Adipose tissue (tissue), 3 donors: ENCODE measurements around the gene SF3B2. TPM values are rescaled to one million over a fixed set of nuclear protein-coding genes. Genes with fewer than 3 reads are reported as not detected.
"Not testable (repeated sequence)": the region's sequence is repeated elsewhere in the genome, so short reads cannot be mapped to it uniquely, and the experiment has no call there.

Experiments
- H3K27ac ChIP-seq: one replicate; pipeline ENCODE4 v1.5.1; 2013; ENCODE audit warnings: low read depth, low read length
- WGBS, 3 donors: extraction: QIAGEN DNeasy Blood & Tissue Kit; methylation state at CpG; one replicate each; pipeline ENCODE4 v1.1.7; 2013; 5-methylcytosine and 5-hydroxymethylcytosine counted together
- polyA plus RNA-seq, 3 donors: library from polyadenylated mRNA; stranded (reverse); fragments of 200-250 nt; gene quantifications; one replicate each; pipeline ENCODE4 v1.2.3, GENCODE V29; 2013
- donor health status: healthy with polysubstance abuse.
- donor health status: Bipolar disorder and iron deficiency.
- donor health status: healthy.

The SF3B2 gene, protein sequence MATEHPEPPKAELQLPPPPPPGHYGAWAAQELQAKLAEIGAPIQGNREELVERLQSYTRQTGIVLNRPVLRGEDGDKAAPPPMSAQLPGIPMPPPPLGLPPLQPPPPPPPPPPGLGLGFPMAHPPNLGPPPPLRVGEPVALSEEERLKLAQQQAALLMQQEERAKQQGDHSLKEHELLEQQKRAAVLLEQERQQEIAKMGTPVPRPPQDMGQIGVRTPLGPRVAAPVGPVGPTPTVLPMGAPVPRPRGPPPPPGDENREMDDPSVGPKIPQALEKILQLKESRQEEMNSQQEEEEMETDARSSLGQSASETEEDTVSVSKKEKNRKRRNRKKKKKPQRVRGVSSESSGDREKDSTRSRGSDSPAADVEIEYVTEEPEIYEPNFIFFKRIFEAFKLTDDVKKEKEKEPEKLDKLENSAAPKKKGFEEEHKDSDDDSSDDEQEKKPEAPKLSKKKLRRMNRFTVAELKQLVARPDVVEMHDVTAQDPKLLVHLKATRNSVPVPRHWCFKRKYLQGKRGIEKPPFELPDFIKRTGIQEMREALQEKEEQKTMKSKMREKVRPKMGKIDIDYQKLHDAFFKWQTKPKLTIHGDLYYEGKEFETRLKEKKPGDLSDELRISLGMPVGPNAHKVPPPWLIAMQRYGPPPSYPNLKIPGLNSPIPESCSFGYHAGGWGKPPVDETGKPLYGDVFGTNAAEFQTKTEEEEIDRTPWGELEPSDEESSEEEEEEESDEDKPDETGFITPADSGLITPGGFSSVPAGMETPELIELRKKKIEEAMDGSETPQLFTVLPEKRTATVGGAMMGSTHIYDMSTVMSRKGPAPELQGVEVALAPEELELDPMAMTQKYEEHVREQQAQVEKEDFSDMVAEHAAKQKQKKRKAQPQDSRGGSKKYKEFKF
- polyA plus RNA-seq, result 100 to 1,000 TPM in 1 of 3 donors, 10 to 100 TPM in 2; 95.6 to 110 (median 98.5) TPM

DNA sequence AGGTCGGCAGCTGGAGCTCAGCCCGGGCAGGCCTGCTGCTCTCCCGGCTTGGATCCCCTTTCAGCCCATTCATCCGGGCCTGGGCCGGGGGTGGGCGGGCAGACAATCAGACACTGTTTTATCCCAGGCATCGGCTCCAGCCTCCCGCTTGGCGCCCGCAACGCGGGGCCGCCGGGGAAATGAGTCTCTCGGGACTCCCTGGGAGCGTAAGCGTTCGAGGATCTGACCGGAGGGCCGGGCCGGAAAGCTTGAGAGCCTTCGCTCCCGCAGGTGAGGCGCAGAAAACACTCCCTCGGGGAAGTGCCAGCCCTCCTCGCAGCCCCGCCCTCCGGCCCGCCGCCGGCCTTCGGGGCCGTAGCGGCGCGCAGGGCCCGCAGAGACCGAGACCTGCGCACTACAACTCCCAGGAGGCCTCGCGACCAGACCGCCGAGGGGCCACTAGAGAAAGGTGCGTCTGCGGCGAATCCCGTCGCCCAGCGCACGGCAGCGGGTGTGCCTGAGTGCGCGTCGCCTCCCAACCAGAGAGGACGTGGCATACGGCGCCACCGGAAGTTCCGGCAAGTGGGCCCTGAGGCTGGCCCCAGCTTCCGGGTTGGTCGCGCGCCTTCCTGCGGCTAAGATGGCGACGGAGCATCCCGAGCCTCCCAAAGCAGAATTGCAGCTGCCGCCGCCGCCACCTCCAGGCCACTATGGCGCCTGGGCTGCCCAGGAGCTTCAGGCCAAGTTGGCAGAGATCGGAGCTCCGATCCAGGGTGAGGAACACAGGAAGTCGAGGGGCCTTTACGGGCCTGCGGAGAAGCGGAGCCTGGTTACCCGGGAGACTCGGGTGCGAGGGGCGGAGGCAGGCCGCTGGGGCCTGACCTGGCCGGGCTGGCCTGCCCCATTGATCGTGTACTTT lies at the start of gene SF3B2:
Gene SF3B2 (plus strand): TSS at position 599 of the 898 bp plus-strand sequence. CDS start 21 bp downstream, at position 620.
- H3K27ac ChIP-seq, result no peak within 1 kb of the TSS
- WGBS, 3 donors, result 0% methylated on average over 82 to 84 of the region's 84 CpGs

DNA sequence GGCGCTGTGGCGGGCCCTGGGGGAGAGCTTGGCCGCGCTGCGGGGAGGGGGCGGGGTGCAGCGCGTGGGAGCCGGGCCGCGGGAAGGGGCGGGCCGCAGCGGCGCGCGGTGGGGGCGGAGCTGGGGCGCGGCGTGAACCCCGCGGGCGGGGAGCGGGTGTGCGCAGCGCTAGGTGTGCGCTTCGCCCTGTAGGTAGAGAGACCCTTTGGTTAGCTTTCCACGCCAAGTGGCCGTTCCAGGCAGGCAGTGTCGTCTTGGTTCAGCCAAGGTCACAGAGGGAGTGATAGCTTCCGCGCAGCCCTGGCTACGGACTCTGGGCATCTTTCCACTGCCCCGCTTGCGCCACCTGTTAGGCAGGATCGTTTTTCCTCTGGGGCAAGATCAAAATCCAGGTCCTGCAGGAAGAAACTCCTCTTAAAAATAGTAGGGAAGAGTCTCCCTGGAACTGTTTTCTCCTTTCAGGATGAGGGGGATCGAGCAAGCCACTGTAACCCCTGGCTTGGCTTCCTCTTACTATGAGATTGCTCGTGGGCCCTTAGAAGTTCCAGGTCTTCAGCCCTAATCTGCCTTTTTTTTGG lies 49.4 kb upstream of the SF3B2 start:
- H3K27ac ChIP-seq, result no peak overlapping the region
- WGBS, 3 donors, result 0 to 1% (median 0%) methylated on average over 28 to 40 of the region's 40 CpGs

DNA sequence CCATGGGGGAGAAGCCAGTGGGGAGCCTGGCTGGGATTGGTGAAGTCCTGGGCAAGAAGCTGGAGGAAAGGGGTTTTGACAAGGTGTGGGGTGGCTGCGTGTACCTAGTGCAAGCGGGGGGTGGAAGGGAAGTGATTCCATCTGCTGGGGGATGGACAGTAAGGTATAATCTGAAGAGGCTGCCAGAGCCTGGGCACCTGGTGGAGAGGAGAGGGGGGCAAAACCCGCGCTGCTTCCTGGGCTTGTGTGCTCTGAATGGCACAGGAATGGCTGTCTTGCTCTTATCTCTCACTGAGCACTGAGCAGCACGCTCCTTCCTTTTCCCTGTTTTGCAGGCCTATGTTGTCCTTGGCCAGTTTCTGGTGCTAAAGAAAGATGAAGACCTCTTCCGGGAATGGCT lies 48.9 kb upstream of the SF3B2 start:
- WGBS, 3 donors, result 63 to 72% (median 66%) methylated on average over 6 of the region's 6 CpGs
- no peak overlapping the region for H3K27ac ChIP-seq

DNA sequence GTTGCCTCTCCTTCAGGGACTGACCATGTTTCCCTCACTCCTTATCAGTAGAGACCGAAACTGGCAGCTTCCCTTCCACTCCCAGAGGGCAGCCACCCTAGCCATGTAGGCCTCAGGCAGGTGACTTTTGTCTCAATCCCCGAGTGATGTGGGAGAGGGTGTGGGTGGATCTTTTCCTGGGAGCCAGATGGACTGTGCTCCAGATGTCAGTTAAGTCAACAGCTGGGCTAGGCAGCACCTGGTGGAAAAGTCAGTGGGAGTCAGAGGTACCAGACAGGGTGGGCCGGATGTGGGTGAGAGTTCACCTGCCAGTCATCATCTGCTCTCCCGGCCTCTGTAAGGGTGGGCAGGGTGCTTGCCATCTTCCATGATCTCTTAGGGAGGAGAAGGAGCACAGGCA lies 48.0 kb upstream of the SF3B2 start:
- H3K27ac ChIP-seq, result no peak overlapping the region
- 70 to 89% (median 85%) methylated on average over 4 of the region's 4 CpGs for WGBS, 3 donors

DNA sequence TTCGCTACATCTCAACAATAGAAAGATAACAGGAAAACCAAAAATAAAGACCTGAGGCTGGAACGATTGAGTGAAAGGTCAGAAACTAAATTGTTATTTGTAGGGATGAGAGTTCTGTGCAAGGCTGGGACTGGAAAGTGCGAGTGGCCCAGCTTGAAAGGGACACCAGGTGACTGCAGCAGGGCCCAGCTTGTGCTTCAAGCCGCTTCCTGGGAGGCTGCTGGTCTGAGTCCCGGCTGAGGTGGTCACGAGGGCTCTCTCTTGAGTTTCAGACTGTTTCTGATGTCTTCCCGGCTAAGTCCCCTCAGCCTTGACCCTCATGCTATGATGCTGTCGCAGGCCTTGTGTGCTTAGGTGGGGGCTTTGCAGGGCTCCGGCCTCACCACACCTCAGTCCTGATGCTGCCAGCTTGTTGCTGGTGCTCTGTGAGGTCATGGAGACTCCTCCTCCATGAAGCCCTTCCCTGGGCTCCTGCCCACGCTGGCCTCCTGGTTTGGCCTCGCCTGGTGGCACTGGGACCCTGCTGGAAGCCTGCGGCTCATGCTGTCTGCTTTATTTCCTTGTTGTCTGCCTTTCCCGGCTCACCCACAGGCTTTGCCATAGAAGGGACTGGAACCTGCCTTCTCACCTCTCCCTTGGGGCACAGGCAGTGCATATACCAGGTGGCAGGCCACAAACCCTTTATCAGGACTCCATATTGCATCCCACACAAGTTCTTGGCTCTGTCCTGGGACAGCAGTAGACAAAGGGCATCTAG lies 45.9 kb upstream of the SF3B2 start:
- 87 to 91% (median 87%) methylated on average over 13 of the region's 13 CpGs for WGBS, 3 donors
- no peak overlapping the region for H3K27ac ChIP-seq

DNA sequence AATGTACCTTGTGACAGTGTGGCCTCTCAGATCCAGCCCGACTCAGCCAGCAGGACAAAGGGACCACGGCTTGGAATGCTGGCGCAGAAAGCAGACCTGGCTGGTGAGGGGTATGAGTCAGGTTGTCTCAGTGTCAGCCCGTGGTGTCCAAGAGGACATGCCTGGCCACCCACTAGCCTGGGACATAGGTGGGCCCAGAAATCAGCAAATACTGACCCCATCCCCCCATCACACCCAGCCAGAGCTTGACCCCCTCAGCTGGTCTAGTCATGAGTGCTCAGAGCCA lies 45.3 kb upstream of the SF3B2 start:
- WGBS, 3 donors, result 73 to 83% (median 83%) methylated on average over 4 of the region's 4 CpGs
- no peak overlapping the region for H3K27ac ChIP-seq

DNA sequence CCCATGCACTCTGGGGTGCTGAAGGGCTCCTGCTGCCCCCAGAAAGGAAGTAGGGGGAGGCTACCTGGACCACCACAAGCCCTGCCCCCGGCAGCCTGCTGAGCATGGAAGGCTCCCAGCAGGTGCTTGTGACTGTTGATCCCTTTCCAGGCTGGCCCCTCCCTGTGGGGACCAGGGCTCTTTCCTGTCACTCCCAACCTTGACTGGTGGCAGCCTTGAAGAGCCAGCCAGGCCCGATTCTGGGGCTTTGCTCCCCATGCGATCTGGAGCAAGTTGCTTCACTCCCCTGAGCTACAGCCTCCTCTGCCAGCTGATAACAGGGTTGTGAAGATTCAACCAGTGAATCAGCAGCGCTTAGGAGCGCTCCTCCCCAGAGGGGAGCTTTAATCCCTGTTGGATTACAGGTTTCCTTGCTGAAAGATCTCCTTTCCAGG lies 44.9 kb upstream of the SF3B2 start:
- WGBS, 3 donors, result 31 to 69% (median 64%) methylated on average over 5 of the region's 5 CpGs
- no peak overlapping the region for H3K27ac ChIP-seq

DNA sequence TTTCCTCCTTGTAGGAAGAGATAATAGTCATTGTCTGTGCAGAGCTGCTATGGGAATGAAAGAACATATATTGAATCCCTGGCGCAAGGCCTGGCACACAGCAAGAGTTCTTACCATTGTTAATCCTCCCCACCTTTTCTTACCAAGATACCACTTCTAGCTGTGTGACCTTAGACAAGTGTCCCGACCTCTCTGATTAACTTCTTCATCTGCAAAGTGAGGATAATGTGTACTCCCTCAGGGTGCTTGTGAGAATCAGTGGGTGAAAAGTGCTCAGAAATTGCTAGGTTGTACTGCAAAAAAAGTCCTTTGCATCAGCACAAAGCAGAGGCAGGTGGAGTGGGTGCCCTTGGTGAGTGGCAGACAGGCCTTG lies 44.1 kb upstream of the SF3B2 start:
- 59 to 89% (median 89%) methylated on average over 2 of the region's 2 CpGs for WGBS, 3 donors
- H3K27ac ChIP-seq, result no peak overlapping the region

DNA sequence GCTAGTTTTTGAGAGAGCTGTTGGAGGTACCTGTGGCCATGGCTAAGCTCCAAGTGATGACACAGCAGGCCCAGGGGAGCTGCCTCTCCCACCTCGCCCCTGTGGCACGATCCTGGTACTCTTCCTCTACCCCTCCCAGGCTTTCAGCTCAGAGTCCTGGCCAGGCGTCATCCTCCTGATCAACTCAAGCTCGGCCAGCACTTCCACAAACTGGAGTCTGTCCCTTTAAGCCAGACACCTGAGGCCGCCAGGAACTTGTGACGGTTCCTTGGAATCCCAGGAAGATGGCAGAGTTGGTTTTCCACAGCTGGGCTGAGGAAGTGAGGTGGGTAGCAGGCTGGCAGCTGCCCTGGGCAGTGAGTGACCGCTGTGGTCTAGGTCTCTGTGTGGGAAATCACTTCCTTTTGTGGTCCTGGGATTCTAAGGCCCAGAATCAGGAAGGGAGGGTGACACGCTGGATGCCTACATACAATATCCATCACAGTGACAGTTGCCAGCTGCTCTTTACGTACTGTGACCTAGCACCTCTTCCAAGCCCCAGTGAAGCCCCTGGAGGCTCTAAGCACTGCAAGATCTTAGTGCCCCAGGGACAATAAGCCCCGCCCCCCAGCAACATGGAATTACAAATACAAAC lies 43.6 kb upstream of the SF3B2 start:
- WGBS, 3 donors, result 46 to 66% (median 54%) methylated on average over 9 to 10 of the region's 10 CpGs
- H3K27ac ChIP-seq, result no peak overlapping the region

DNA sequence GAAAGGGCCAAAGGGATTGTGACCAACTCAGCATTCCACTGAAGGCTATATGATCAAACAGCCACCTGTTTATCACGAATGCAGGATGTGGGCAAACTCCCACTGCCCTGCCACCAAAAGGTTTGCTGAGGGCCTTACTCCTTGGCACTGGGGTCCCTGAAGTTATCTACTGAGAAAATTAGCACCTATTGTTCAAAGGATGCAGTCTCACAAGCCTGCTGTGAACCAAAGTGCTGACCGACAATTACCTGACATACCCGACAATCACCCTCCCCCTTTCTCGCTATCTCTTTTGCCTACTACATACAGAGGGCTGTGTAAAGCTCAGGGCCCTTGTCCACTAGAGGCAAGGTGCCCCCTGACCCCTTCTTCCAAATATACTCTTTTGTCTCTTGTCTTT lies 42.1 kb upstream of the SF3B2 start:
- H3K27ac ChIP-seq, result not testable (repeated sequence)
- WGBS, 3 donors, result 67 to 76% (median 70%) methylated on average over 4 of the region's 4 CpGs

DNA sequence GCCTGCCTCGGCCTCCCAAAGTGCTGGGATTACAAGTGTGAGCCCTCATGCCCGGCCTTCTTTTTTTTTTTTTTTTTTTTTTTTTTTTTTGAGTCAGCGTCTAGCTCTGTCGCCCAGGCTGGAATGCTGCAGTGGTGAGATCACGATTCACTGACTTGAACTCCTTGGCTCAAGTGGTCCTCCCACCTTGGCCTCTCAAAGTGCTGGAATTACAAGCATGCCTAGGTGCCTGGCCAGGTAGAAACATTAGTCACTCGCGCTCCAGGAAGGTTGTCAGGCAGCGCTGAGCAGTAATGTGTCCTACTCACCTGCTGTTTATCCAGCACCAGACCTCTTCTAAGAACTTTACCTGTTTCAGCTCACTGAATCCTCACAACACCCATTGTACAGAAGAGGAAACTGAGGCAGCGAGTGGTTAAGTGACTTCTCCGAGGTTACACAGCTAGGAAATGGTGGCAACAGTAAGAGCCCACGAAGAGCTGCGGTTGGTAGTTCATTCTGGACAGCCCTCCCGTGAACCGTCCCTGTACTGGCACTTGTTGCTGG lies 40.9 kb upstream of the SF3B2 start:
- H3K27ac ChIP-seq, result no peak overlapping the region
- WGBS, 3 donors, result 33 to 54% (median 54%) methylated on average over 13 to 14 of the region's 14 CpGs

DNA sequence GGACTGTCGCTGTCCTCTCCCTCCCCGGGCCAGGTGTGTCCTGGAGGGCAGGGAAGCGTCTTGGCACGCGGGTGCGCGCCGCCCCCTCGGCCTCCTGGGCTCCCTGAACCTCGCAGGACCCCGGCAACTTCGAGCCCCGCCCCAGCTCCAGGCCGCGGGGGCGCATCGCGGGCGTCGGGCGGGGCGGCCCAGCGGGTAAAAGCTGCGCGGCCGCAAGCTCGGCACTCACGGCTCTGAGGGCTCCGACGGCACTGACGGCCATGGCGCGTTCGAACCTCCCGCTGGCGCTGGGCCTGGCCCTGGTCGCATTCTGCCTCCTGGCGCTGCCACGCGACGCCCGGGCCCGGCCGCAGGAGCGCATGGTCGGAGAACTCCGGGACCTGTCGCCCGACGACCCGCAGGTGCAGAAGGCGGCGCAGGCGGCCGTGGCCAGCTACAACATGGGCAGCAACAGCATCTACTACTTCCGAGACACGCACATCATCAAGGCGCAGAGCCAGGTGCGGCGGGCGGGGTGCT lies 40.3 kb upstream of the SF3B2 start, which contains the start of gene CST6:
Gene CST6 (plus strand): TSS at position 224 of the 519 bp plus-strand sequence. CDS start 37 bp downstream, at position 261.
- no peak within 1 kb of the TSS for H3K27ac ChIP-seq
- 6 to 8% (median 7%) methylated on average over 45 to 61 of the region's 61 CpGs for WGBS, 3 donors

DNA sequence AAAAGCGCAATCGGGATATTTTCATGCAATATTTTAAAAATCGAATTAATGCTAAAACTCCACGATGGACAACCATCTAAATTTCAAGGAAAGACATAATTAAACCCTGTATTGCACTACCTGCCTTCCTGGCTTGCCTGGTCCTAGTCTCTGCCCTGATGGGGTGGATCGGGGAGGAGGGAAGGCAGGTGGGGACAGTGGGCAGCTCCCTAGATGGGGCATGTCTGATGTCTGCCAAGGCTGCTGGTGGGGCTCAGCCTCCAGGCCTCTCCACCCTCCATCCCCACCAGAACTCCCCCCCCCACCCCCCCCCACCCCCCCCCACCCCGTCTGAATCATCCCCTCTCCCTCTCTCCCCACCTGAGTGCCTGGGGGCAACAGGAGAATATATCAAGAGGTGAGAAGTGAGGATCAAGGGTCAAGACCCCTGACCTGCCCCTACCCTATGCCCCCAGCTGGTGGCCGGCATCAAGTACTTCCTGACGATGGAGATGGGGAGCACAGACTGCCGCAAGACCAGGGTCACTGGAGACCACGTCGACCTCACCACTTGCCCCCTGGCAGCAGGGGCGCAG lies 39.7 kb upstream of the SF3B2 start:
- no peak overlapping the region for H3K27ac ChIP-seq
- 55 to 63% (median 56%) methylated on average over 11 of the region's 12 CpGs for WGBS, 3 donors

DNA sequence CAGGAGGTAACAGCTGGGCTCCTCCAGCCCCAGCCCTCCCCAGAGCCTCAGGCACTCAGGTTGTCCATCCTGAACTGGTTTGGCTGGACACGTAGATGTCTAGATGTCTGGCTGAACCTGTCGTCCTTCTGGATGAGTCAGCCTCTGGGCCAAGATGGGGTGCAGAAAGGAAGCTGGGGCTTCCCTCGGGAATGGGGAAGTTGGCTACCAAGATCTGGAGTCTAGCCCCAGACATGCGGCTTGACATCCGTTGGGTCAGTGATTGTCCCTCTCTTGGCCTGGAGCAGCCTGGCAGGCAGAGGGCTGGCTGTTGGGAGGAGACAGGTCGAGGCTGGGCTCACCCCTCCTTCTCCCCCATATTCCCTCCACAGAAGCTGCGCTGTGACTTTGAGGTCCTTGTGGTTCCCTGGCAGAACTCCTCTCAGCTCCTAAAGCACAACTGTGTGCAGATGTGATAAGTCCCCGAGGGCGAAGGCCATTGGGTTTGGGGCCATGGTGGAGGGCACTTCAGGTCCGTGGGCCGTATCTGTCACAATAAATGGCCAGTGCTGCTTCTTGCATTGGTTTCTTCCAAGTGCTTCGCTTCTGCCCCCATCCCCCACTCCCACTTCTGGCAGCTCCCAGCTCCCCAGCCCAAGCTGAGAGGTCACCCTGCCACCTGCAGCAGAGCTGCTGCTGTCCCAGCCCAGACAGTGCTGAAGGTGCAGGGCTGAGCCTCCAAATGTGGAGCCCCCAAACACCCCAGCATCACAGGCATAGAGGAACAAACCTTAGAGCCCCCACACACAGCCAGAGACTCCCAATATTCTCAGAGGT lies 39.0 kb upstream of the SF3B2 start:
- H3K27ac ChIP-seq, result no peak overlapping the region
- 41 to 51% (median 49%) methylated on average over 12 of the region's 12 CpGs for WGBS, 3 donors

DNA sequence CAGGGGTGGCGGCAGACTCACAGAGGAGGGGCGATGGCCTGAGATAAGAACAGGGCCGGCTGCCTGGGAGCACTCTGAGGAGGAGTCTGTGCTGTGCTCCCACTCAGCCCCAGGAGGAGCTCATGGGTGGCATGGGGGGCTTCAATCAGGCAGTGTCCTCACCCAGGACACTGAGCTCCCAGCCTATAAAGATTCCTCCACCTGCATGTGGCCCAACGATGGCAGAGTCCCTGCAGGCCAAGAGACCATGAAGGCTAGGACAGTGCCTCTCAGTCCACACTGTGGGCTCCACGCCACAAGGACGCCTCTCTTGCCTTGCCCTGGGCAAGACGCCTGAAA lies 38.4 kb upstream of the SF3B2 start:
- WGBS, 3 donors, result 62 to 80% (median 78%) methylated on average over 7 of the region's 7 CpGs
- no peak overlapping the region for H3K27ac ChIP-seq
